ENCODE measurements around the gene CYBRD1. TPM values are rescaled to one million over a fixed set of nuclear protein-coding genes. Genes with fewer than 3 reads are reported as not detected.
"Not testable (repeated sequence)": the region's sequence is repeated elsewhere in the genome, so short reads cannot be mapped to it uniquely, and the experiment has no call there.

CYBRD1 gene
- 39.7 TPM for total RNA-seq
- long read RNA-seq, full-length matches to known transcripts: 13 of 19 reads
- long read RNA-seq, partial matches to known transcripts: 0 of 19 reads
- long read RNA-seq, other reads (novel, unspliced or antisense): 6 of 19 reads

- intact Hi-C loops (cut with DNase I): loop anchor here (2.0 kb wide), 1 partner anchor 87 kb away; the partner anchor contains the start of gene DCAF17
- peak; percentile 91 for DNase-seq (ENCODE audit: low spot score)
These were observed at the start of gene CYBRD1 for GRCh38 chr2:171522052-171522787. Gene CYBRD1 (plus strand): TSS chr2:171522474. CDS start chr2:171522546, 72 bp downstream.

- DNase-seq (ENCODE audit: low spot score): no peak
- intact Hi-C loops (cut with DNase I): no loop called here
These were observed 46.3 kb upstream of the CYBRD1 start for GRCh38 chr2:171475979-171476378.

- intact Hi-C loops (cut with DNase I): no loop called here
These were observed 43.9 kb upstream of the CYBRD1 start for GRCh38 chr2:171478345-171478744.

GRCh38 chr2:171479154-171479814, 43.0 kb upstream of the CYBRD1 start:
- no peak for DNase-seq (ENCODE audit: low spot score)
- intact Hi-C loops (cut with DNase I): no loop called here

More at GRCh38 chr2:171478345-171478744, 43.9 kb upstream of the CYBRD1 start:
- no peak for DNase-seq (ENCODE audit: low spot score)

GRCh38 chr2:171480908-171481307, 41.4 kb upstream of the CYBRD1 start:
- no peak for DNase-seq (ENCODE audit: low spot score)
- intact Hi-C loops (cut with DNase I): no loop called here

GRCh38 chr2:171482308-171482707, 40.0 kb upstream of the CYBRD1 start:
- intact Hi-C loops (cut with DNase I): no loop called here
- DNase-seq (ENCODE audit: low spot score): no peak

GRCh38 chr2:171482877-171483276, 39.4 kb upstream of the CYBRD1 start:
- intact Hi-C loops (cut with DNase I): no loop called here
- no peak for DNase-seq (ENCODE audit: low spot score)

GRCh38 chr2:171483793-171484192, 38.5 kb upstream of the CYBRD1 start:
- DNase-seq (ENCODE audit: low spot score): no peak
- intact Hi-C loops (cut with DNase I): no loop called here

GRCh38 chr2:171485116-171485515, 37.2 kb upstream of the CYBRD1 start:
- DNase-seq (ENCODE audit: low spot score): no peak
- intact Hi-C loops (cut with DNase I): no loop called here

GRCh38 chr2:171487201-171487600, 35.1 kb upstream of the CYBRD1 start:
- intact Hi-C loops (cut with DNase I): no loop called here
- DNase-seq (ENCODE audit: low spot score): no peak

GRCh38 chr2:171487803-171488259, 34.4 kb upstream of the CYBRD1 start:
- DNase-seq (ENCODE audit: low spot score): no peak
- intact Hi-C loops (cut with DNase I): no loop called here

- DNase-seq (ENCODE audit: low spot score): no peak
- intact Hi-C loops (cut with DNase I): no loop called here
These were observed 31.7 kb upstream of the CYBRD1 start for GRCh38 chr2:171490577-171490976.

GRCh38 chr2:171491292-171491691, 31.0 kb upstream of the CYBRD1 start:
- intact Hi-C loops (cut with DNase I): no loop called here
- no peak for DNase-seq (ENCODE audit: low spot score)

GRCh38 chr2:171492664-171493063, 29.6 kb upstream of the CYBRD1 start:
- intact Hi-C loops (cut with DNase I): no loop called here
- DNase-seq (ENCODE audit: low spot score): no peak

GRCh38 chr2:171497664-171498063, 24.6 kb upstream of the CYBRD1 start:
- DNase-seq (ENCODE audit: low spot score); intact Hi-C loops (cut with DNase I): not testable (repeated sequence)

GRCh38 chr2:171505374-171505773, 16.9 kb upstream of the CYBRD1 start:
- intact Hi-C loops (cut with DNase I): no loop called here
- DNase-seq (ENCODE audit: low spot score): no peak

- DNase-seq (ENCODE audit: low spot score): no peak
- intact Hi-C loops (cut with DNase I): no loop called here
These were observed 12.1 kb upstream of the CYBRD1 start for GRCh38 chr2:171509945-171510731.

GRCh38 chr2:171512014-171512413, 10.3 kb upstream of the CYBRD1 start:
- no peak for DNase-seq (ENCODE audit: low spot score)
- intact Hi-C loops (cut with DNase I): no loop called here

GRCh38 chr2:171512683-171513195, 9.5 kb upstream of the CYBRD1 start:
- no peak for DNase-seq (ENCODE audit: low spot score)
- intact Hi-C loops (cut with DNase I): no loop called here

- intact Hi-C loops (cut with DNase I): no loop called here
- no peak for DNase-seq (ENCODE audit: low spot score)
These were observed 8.5 kb upstream of the CYBRD1 start for GRCh38 chr2:171513719-171514160.

All from cardiac septum (tissue), 1 donor.